ENCODE data around the gene RTTN.

- no peak for TF ChIP-seq SP1 (CRISPR knock-in tag; conservative IDR thresholded peaks at IDR 0.05)
- TF ChIP-seq, protein P1, sequence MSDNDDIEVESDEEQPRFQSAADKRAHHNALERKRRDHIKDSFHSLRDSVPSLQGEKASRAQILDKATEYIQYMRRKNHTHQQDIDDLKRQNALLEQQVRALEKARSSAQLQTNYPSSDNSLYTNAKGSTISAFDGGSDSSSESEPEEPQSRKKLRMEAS (CRISPR knock-in tag; IDR thresholded peaks at IDR 0.05) = no peak
Measured at GRCh38 chr18:70044632-70045031, 160.9 kb downstream of the RTTN start.
